Measurements from ENCODE around the gene ADGRF5.

GRCh38 chr6:46893648-46894047 lies 28.1 kb downstream of the ADGRF5 start:
- no peak for TF ChIP-seq CTCF (IDR thresholded peaks at IDR 0.05)
- TF ChIP-seq POLR2A (IDR thresholded peaks at IDR 0.05), result no peak

Measured in Peyer's patch (tissue), 4 donors.